SK-N-SH (cell line): Measurements from ENCODE around the gene IFNW1. TPM values are rescaled to one million over a fixed set of nuclear protein-coding genes. Genes with fewer than 3 reads are reported as not detected.

ENCODE experiments used
- CTCF ChIA-PET: fragments of 300-600, 350-600 bp; formaldehyde crosslinking; extraction: SDS; loops from one replicate; lab custom pipeline; 2021; lab: Yijun Ruan, JAX
- POLR2A ChIA-PET: fragments of 350-600 bp; sonication (Branson Sonifier 250); formaldehyde crosslinking; extraction: SDS; loops from one replicate; lab custom pipeline; 2020; ENCODE audit warnings: antibody characterized with exemption, inconsistent platforms; lab: Yijun Ruan, JAX
- DNase-seq: peaks from one replicate; pipeline ENCODE4 v3.0.0; 2012
- H2AFZ ChIP-seq: fragments of 200-600 bp; sonication (generic); 2 replicates; pipeline ENCODE4 v1.8.1; 2016; ENCODE audit warnings: antibody characterized with exemption, mild to moderate bottlenecking, low read depth
- H3F3A ChIP-seq: fragments of 200-600 bp; sonication (generic); replicated peaks from 2 replicates; pipeline ENCODE3; 2016; ENCODE audit warnings: antibody characterized with exemption, mild to moderate bottlenecking; ENCODE audit not compliant: insufficient read depth
- H3K27ac ChIP-seq, 2 experiments: fragments of 200-500 bp in 1 of 2; fragments of 200-600 bp in 1 of 2; sonication (Bioruptor generic) in 1 of 2; sonication (generic), shearing (Covaris generic) in 1 of 2; 2 replicates each; pipeline versions ENCODE4 v1.5.1 to v1.6.1; 2014 to 2016; ENCODE audit warnings: low read depth in 2 of 2, inconsistent platforms in 1 of 2, low read length in 1 of 2, mild to moderate bottlenecking in 1 of 2, mixed read lengths in 1 of 2
- H3K27me3 ChIP-seq: fragments of 200-600 bp; sonication (generic), shearing (Covaris generic); 2 replicates; pipeline ENCODE4 v1.6.1; 2016; ENCODE audit warnings: mixed run types; ENCODE audit not compliant: insufficient read depth
- H3K36me3 ChIP-seq, 2 experiments: fragments of 200-500 bp in 1 of 2; fragments of 200-600 bp in 1 of 2; sonication (Bioruptor generic) in 1 of 2; sonication (generic) in 1 of 2; replicated peaks in 1 of 2; 2 replicates each; pipeline versions ENCODE3 to v1.5.1; 2014 to 2016; ENCODE audit warnings: low read length in 1 of 2, mild to moderate bottlenecking in 1 of 2; ENCODE audit not compliant: insufficient read depth in 2 of 2, control insufficient read depth in 1 of 2
- H3K4me1 ChIP-seq, 2 experiments: fragments of 200-500 bp in 1 of 2; fragments of 200-600 bp in 1 of 2; sonication (Bioruptor generic) in 1 of 2; sonication (generic), shearing (Covaris generic) in 1 of 2; 2 replicates each; pipeline versions ENCODE4 v1.5.1 to v1.6.1; 2014 to 2016; ENCODE audit warnings: low read depth in 1 of 2, low read length in 1 of 2, mixed run types in 1 of 2; ENCODE audit not compliant: insufficient read depth in 2 of 2, control insufficient read depth in 1 of 2
- H3K4me2 ChIP-seq: fragments of 200-600 bp; sonication (generic), shearing (Covaris generic); 2 replicates; pipeline ENCODE4 v1.6.1; 2017; ENCODE audit warnings: mixed run types
- H3K4me3 ChIP-seq, 2 experiments: fragments of 200-500 bp in 1 of 2; fragments of 200-600 bp in 1 of 2; sonication (Bioruptor generic) in 1 of 2; sonication (generic), shearing (Covaris generic) in 1 of 2; 2 replicates each; pipeline versions ENCODE4 v1.5.1 to v1.8.1; 2014 to 2016; ENCODE audit warnings: low read depth in 2 of 2, inconsistent platforms in 1 of 2, low read length in 1 of 2, mild to moderate bottlenecking in 1 of 2, mixed read lengths in 1 of 2, moderate library complexity in 1 of 2
- H3K79me2 ChIP-seq: fragments of 200-600 bp; sonication (generic); 2 replicates; pipeline ENCODE4 v1.8.1; 2017; ENCODE audit warnings: mild to moderate bottlenecking; ENCODE audit not compliant: insufficient read depth
- H3K9ac ChIP-seq: fragments of 200-600 bp; sonication (generic); 2 replicates; pipeline ENCODE4 v1.6.1; 2017; ENCODE audit warnings: mixed run types
- H3K9me2 ChIP-seq: fragments of 200-600 bp; sonication (generic); 2 replicates; pipeline ENCODE4 v1.6.1; 2017; ENCODE audit warnings: mixed run types
- H3K9me3 ChIP-seq: fragments of 200-600 bp; sonication (generic); 2 replicates; pipeline ENCODE4 v1.6.1; 2017; ENCODE audit warnings: mixed run types, mild to moderate bottlenecking, moderate library complexity
- H4K20me1 ChIP-seq: fragments of 200-600 bp; sonication (generic); 2 replicates; pipeline ENCODE4 v1.6.1; 2017; ENCODE audit warnings: mild to moderate bottlenecking, mixed run types; ENCODE audit not compliant: insufficient read depth
- CHD2 ChIP-seq: fragments of 150-350 bp; IDR thresholded peaks from 2 replicates; pipeline ENCODE4 v1.6.1; 2018; ENCODE audit warnings: low read length; ENCODE audit not compliant: partially characterized antibody
- CTCF ChIP-seq: fragments of 200-600 bp; sonication (generic); IDR thresholded peaks from 2 replicates; pipeline ENCODE4 v1.6.1; 2017; ENCODE audit warnings: antibody characterized with exemption, mild to moderate bottlenecking, moderate library complexity
- EP300 ChIP-seq, 2 experiments: IDR thresholded peaks; 2 replicates each; pipeline versions ENCODE4 v1.4.0 to v1.6.1; 2012; ENCODE audit warnings: borderline replicate concordance in 1 of 2, low read depth in 1 of 2, low read length in 1 of 2
- EZH2phosphoT487 ChIP-seq: fragments of 200-600 bp; sonication (generic); IDR thresholded peaks from 2 replicates; pipeline ENCODE4 v1.6.1; 2017; ENCODE audit warnings: low read depth, mixed run types, mild to moderate bottlenecking, antibody characterized with exemption, moderate library complexity, borderline replicate concordance
- FOSL2 ChIP-seq: IDR thresholded peaks from 2 replicates; pipeline ENCODE4 v1.4.0; 2012; ENCODE audit warnings: low read depth, mild to moderate bottlenecking, moderate library complexity, borderline replicate concordance
- FOXJ3 ChIP-seq: sonication (generic); formaldehyde crosslinking; IDR thresholded peaks from 2 replicates; pipeline ENCODE4 v1.5.1; 2020; ENCODE audit warnings: mild to moderate bottlenecking, missing genetic modification reagents
- GABPA ChIP-seq: IDR thresholded peaks from 2 replicates; pipeline ENCODE4 v1.4.0; 2012; ENCODE audit warnings: low read depth, mild to moderate bottlenecking
- GATA2 ChIP-seq: sonication (generic); formaldehyde crosslinking; IDR thresholded peaks from 2 replicates; pipeline ENCODE4 v1.5.0; 2020; ENCODE audit warnings: mild to moderate bottlenecking, missing genetic modification reagents
- JUND ChIP-seq: IDR thresholded peaks from 2 replicates; pipeline ENCODE4 v1.4.0; 2012
- MEF2A ChIP-seq: IDR thresholded peaks from 2 replicates; pipeline ENCODE4 v1.4.0; 2012; ENCODE audit warnings: low read depth, borderline replicate concordance
- RAD21 ChIP-seq: IDR thresholded peaks from 2 replicates; pipeline ENCODE4 v1.6.1; 2012; ENCODE audit warnings: mild to moderate bottlenecking, low read length
- RXRA ChIP-seq: IDR thresholded peaks from 2 replicates; pipeline ENCODE4 v1.4.0; 2012; ENCODE audit warnings: low read depth, mild to moderate bottlenecking, borderline replicate concordance
- TEAD4 ChIP-seq: IDR thresholded peaks from 2 replicates; pipeline ENCODE4 v1.4.0; 2012; ENCODE audit warnings: mild to moderate bottlenecking, borderline replicate concordance; ENCODE audit not compliant: insufficient read depth
- YY1 ChIP-seq: IDR thresholded peaks from 2 replicates; pipeline ENCODE4 v1.4.0; 2012; ENCODE audit warnings: low read depth, mild to moderate bottlenecking
- whole genome bisulfite sequencing: methylation state at CpG from one replicate; pipeline ENCODE4 v1.1.6; 2017; ENCODE audit warnings: low lambda C conversion rate; 5-methylcytosine and 5-hydroxymethylcytosine counted together
- polyA plus RNA-seq, 3 experiments: library from polyadenylated mRNA; depleted of rRNA; stranded (reverse); fragments of >200 nt; gene quantifications; 2 replicates each; pipeline ENCODE4 v1.2.3, GENCODE V29; 2012
- TF ChIP-seq, protein P1 (sequence below): IDR thresholded peaks from 2 replicates; pipeline ENCODE4 v1.4.0; 2012; ENCODE audit warnings: low read depth
- TF ChIP-seq, protein P2 (sequence below): IDR thresholded peaks from 2 replicates; pipeline ENCODE4; 2012
- TF ChIP-seq, protein P3 (sequence below): IDR thresholded peaks from 2 replicates; pipeline ENCODE4 v1.4.0; 2012; ENCODE audit warnings: low read depth, borderline replicate concordance
- TF ChIP-seq, protein P4 (sequence below): fragments of 150-350 bp; IDR thresholded peaks from 2 replicates; pipeline ENCODE4 v1.6.1; 2016; ENCODE audit warnings: mild to moderate bottlenecking, low read depth, low read length

Gene IFNW1
- polyA plus RNA-seq, 1 of the 3 experiments (the other 2 are of a cell fraction), result not detected

GRCh38 chr9:21104787-21105186 lies 36.8 kb downstream of the IFNW1 start:
- H2AFZ ChIP-seq, result no peak overlapping the region
- H3K4me3 ChIP-seq, result no peak overlapping the region
- H3K36me3 ChIP-seq, result no peaks in the 10 kb centered on the region
- H3K9me3 ChIP-seq, result no peaks in the 10 kb centered on the region
- H3K27me3 ChIP-seq, result no peaks in the 10 kb centered on the region
- POLR2A ChIA-PET, result no interaction called here
- 17% methylated on average over 1 of the region's 1 CpG for WGBS
- H3K4me1 ChIP-seq, result no peaks in the 10 kb centered on the region
- no peak overlapping the region for H3K27ac ChIP-seq
- H3K9ac ChIP-seq, result no peak overlapping the region
- H4K20me1 ChIP-seq, result no peaks in the 10 kb centered on the region
- H3K79me2 ChIP-seq, result no peaks in the 10 kb centered on the region
- no peaks in the 10 kb centered on the region for H3F3A ChIP-seq
- H3K9me2 ChIP-seq, result no peaks in the 10 kb centered on the region
- H3K4me2 ChIP-seq, result no peak overlapping the region
- no peak for DNase-seq
- TF ChIP-seq FOXJ3 (CRISPR knock-in tag), result no peak
- TF ChIP-seq GATA2, result no peak
- no peak for TF ChIP-seq RAD21
- TF ChIP-seq, all 33 proteins: peak for 0
- CTCF ChIA-PET, result interaction anchor here (1.6 kb wide), 1 partner anchor 8 kb away, joined by 7 read pairs; no protein-coding TSS in a partner anchor

DNA sequence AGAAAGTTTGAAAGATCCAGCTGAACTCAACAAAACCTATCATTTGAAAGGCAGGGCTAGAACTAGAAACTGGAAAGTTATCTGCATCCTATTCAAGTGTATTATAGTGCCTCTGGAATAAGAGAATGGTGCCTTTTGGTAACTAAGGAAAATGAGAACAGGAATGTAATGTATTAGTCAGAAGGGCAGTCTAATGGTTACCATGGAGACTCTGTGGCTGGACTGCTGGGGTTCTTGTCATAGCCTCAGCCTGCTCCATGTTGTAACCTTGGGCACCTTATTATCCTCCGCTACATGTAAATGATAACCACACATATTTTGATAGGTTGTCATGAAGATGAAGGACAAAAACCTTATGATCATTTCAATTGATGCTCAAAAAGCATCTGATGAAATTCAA lies 39.3 kb downstream of the IFNW1 start:
- no peaks in the 10 kb centered on the region for H3K27me3 ChIP-seq
- H3K36me3 ChIP-seq, result no peaks in the 10 kb centered on the region
- H3K79me2 ChIP-seq, result no peaks in the 10 kb centered on the region
- ChIA-PET POLR2A (no interaction called here), CTCF (interaction anchor here (1.0 to 1.5 kb wide), 3 partner anchors 8 to 161 kb away, joined by 3 to 11 read pairs (median 3); no protein-coding TSS in a partner anchor)
- WGBS, result 100% methylated on average over 1 of the region's 1 CpG
- no peak overlapping the region for H3K4me2 ChIP-seq
- no peak overlapping the region for H3K4me3 ChIP-seq
- H3K9me3 ChIP-seq, result no peaks in the 10 kb centered on the region
- no peak overlapping the region for H3K27ac ChIP-seq
- no peak for DNase-seq
- H3K4me1 ChIP-seq, result no peaks in the 10 kb centered on the region
- no peaks in the 10 kb centered on the region for H3K9me2 ChIP-seq
- no peaks in the 10 kb centered on the region for H3F3A ChIP-seq
- no peak overlapping the region for H2AFZ ChIP-seq
- H3K9ac ChIP-seq, result no peak overlapping the region
- no peaks in the 10 kb centered on the region for H4K20me1 ChIP-seq
- TF ChIP-seq FOSL2 (no peak), EP300 (IDR thresholded peaks at IDR 0.05; ENCODE audit: borderline replicate concordance in 1 of 2, low read depth in 1 of 2, low read length in 1 of 2) (no peak), JUND (no peak), EZH2phosphoT487 (no peak), YY1 (no peak), MEF2A (no peak), GABPA (no peak), RXRA (no peak), CHD2 (no peak), TEAD4 (no peak), CTCF (no peak)
- TF ChIP-seq, protein P1, sequence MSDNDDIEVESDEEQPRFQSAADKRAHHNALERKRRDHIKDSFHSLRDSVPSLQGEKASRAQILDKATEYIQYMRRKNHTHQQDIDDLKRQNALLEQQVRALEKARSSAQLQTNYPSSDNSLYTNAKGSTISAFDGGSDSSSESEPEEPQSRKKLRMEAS, result no peak
- TF ChIP-seq, protein P2, sequence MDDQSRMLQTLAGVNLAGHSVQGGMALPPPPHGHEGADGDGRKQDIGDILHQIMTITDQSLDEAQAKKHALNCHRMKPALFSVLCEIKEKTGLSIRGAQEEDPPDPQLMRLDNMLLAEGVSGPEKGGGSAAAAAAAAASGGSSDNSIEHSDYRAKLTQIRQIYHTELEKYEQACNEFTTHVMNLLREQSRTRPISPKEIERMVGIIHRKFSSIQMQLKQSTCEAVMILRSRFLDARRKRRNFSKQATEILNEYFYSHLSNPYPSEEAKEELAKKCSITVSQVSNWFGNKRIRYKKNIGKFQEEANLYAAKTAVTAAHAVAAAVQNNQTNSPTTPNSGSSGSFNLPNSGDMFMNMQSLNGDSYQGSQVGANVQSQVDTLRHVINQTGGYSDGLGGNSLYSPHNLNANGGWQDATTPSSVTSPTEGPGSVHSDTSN, result no peak
- TF ChIP-seq, protein P3, sequence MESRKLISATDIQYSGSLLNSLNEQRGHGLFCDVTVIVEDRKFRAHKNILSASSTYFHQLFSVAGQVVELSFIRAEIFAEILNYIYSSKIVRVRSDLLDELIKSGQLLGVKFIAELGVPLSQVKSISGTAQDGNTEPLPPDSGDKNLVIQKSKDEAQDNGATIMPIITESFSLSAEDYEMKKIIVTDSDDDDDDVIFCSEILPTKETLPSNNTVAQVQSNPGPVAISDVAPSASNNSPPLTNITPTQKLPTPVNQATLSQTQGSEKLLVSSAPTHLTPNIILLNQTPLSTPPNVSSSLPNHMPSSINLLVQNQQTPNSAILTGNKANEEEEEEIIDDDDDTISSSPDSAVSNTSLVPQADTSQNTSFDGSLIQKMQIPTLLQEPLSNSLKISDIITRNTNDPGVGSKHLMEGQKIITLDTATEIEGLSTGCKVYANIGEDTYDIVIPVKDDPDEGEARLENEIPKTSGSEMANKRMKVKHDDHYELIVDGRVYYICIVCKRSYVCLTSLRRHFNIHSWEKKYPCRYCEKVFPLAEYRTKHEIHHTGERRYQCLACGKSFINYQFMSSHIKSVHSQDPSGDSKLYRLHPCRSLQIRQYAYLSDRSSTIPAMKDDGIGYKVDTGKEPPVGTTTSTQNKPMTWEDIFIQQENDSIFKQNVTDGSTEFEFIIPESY, result no peak
- TF ChIP-seq, protein P4, sequence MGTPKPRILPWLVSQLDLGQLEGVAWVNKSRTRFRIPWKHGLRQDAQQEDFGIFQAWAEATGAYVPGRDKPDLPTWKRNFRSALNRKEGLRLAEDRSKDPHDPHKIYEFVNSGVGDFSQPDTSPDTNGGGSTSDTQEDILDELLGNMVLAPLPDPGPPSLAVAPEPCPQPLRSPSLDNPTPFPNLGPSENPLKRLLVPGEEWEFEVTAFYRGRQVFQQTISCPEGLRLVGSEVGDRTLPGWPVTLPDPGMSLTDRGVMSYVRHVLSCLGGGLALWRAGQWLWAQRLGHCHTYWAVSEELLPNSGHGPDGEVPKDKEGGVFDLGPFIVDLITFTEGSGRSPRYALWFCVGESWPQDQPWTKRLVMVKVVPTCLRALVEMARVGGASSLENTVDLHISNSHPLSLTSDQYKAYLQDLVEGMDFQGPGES, result no peak
